HEK293T (cell line): ENCODE results near the gene RBP5.

Source experiments
- ELF4 ChIP-seq: fragments of 450-650 bp; IDR thresholded peaks from 2 replicates; pipeline ENCODE4 v1.6.1; 2017; ENCODE audit warnings: antibody characterized with exemption
- FOXK2 ChIP-seq: fragments of 450-650 bp; IDR thresholded peaks from 2 replicates; pipeline ENCODE4 v1.6.1; 2016; ENCODE audit warnings: mild to moderate bottlenecking
- HDGF ChIP-seq: fragments of 450-650 bp; IDR thresholded peaks from 2 replicates; pipeline ENCODE4 v1.6.1; 2017; ENCODE audit warnings: antibody characterized with exemption, borderline replicate concordance

GRCh38 chr12:7121324-7121723, 7.4 kb downstream of the RBP5 start:
- TF ChIP-seq ELF4, result no peak
- TF ChIP-seq HDGF, result no peak
- no peak for TF ChIP-seq FOXK2
